ENCODE measurements around the gene EDN3. TPM values are rescaled to one million over a fixed set of nuclear protein-coding genes. Genes with fewer than 3 reads are reported as not detected.

EDN3 gene
- polyA plus RNA-seq, 2 donors = 10.9 to 23.6 TPM

DNA sequence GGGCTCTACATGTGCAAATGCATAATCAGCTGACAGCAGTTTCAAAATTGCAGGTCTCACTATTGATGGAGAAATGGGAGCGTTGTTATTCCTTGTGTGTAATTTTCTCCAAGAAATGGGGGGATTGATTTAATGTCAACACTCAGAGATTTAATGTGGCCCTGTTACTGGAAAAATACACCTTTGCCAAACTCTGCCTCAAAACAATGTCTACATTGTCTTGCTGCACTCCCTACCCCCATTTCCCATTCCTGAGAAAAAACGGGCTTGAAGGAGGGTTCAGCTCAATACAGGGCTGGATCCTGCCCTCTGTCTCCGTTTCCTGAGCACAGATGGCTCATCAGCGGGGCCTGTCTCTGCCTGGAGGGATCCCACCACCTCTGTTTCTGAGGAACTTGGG is 18.4 kb downstream of the EDN3 start:
- Histone ChIP-seq H3K27ac (ENCODE audit: low read depth in 2 of 2, low read length in 1 of 2) (no peak overlapping the region), H3K9me3 (ENCODE audit: control insufficient read depth in 2 of 2, insufficient read depth in 1 of 2, low read depth in 1 of 2, low read length in 1 of 2) (no peaks in the 10 kb centered on the region), H3K27me3 (ENCODE audit: control insufficient read depth in 1 of 2, insufficient read depth in 2 of 2, low read length in 2 of 2) (no peaks in the 10 kb centered on the region), H3K36me3 (ENCODE audit: control insufficient read depth in 2 of 2, insufficient read depth in 2 of 2, low read length in 1 of 2) (peaks cover 0 to 4% of the 10 kb centered on the region in 2 donors), H3K4me3 (ENCODE audit: low read depth in 1 of 2, low read length in 2 of 2) (no peak overlapping the region), H3K4me1 (ENCODE audit: control insufficient read depth in 2 of 2, insufficient read depth in 2 of 2, low read length in 1 of 2) (peaks cover 0 to 11% of the 10 kb centered on the region in 2 donors)
- 72 to 76% methylated on average over 4 of the region's 4 CpGs for WGBS, 2 donors

DNA sequence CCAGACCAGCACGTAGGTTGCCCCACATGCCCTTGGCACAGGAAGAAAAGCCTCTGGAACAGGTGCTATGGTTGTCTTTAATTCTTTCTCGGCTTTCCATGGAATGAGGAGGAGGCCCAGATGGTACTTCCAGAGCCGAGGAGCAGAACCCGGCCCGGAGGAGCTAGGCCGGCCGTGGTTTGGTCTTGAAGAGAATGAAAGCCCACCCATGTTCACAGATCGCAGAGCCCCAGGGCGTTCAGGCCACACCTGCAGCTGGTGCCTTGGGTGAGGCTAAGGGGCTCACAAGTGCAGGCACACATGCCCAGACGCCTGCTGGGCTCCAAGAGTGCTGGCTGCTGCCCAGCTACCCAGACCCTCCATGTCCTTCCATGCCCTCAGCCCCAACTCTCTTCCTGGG is 20.0 kb downstream of the EDN3 start:
- Histone ChIP-seq H3K9me3 (ENCODE audit: control insufficient read depth in 2 of 2, insufficient read depth in 1 of 2, low read depth in 1 of 2, low read length in 1 of 2) (no peaks in the 10 kb centered on the region), H3K27me3 (ENCODE audit: control insufficient read depth in 1 of 2, insufficient read depth in 2 of 2, low read length in 2 of 2) (no peaks in the 10 kb centered on the region), H3K4me1 (ENCODE audit: control insufficient read depth in 2 of 2, insufficient read depth in 2 of 2, low read length in 1 of 2) (no peaks in the 10 kb centered on the region), H3K4me3 (ENCODE audit: low read depth in 1 of 2, low read length in 2 of 2) (no peak overlapping the region), H3K27ac (ENCODE audit: low read depth in 2 of 2, low read length in 1 of 2) (no peak overlapping the region), H3K36me3 (ENCODE audit: control insufficient read depth in 2 of 2, insufficient read depth in 2 of 2, low read length in 1 of 2) (peaks cover 0 to 4% of the 10 kb centered on the region in 2 donors)
- 90 to 91% methylated on average over 10 of the region's 10 CpGs for WGBS, 2 donors

DNA sequence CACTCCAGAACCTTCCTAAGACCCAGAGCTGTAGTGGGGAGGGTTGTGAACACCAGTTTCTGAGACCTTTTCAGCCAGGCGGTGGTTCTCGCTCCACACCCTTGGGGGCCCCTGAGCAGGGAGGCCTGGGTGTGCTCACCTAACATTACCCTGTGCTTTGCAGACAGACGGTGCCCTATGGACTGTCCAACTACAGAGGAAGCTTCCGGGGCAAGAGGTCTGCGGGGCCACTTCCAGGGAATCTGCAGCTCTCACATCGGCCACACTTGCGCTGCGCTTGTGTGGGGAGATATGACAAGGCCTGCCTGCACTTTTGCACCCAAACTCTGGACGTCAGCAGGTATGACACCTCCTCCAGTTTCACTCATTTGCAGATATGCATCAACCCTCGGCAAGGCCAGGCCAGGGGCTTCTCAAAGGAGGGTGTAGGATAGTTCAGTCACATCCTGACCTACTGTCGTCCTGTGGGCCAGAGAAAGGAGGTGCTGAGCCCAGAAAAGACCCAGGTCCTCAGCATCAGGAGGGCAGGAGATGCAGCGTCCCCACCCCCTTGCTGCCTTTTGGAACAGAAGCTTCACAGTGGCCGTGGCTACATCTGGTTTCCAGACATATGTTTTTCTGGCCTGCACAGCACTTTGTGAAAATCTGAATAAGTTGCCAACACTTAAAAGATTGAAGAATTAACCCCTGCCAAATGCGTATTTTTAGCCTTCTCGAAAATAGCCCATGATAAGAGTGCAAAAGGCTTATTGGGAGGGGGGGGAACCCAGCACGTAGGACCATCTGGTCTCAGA is 20.6 kb downstream of the EDN3 start:
- Histone ChIP-seq H3K27me3 (ENCODE audit: control insufficient read depth in 1 of 2, insufficient read depth in 2 of 2, low read length in 2 of 2) (no peaks in the 10 kb centered on the region), H3K4me3 (ENCODE audit: low read depth in 1 of 2, low read length in 2 of 2) (no peak overlapping the region), H3K27ac (ENCODE audit: low read depth in 2 of 2, low read length in 1 of 2) (no peak overlapping the region), H3K4me1 (ENCODE audit: control insufficient read depth in 2 of 2, insufficient read depth in 2 of 2, low read length in 1 of 2) (no peaks in the 10 kb centered on the region), H3K36me3 (ENCODE audit: control insufficient read depth in 2 of 2, insufficient read depth in 2 of 2, low read length in 1 of 2) (peaks cover 0 to 4% of the 10 kb centered on the region in 2 donors), H3K9me3 (ENCODE audit: control insufficient read depth in 2 of 2, insufficient read depth in 1 of 2, low read depth in 1 of 2, low read length in 1 of 2) (no peaks in the 10 kb centered on the region)
- WGBS, 2 donors = 86 to 88% methylated on average over 16 of the region's 16 CpGs

DNA sequence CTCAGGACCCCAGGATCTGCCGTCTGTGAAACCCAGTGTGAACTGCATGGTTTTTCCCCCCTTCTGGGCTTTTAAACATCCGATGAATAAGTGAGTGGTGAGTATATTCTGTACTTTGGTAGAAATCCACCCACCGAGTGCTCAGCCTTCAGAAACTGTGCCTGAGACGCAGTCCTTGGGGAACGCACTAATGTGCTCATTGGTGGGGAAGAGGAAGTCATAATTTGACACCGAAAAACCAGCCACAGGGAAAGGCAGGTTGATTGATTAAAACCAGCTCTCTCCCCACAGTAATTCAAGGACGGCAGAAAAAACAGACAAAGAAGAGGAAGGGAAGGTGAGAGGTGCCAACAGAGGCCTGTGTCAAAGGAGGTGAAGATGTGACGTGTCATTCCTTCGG is 21.7 kb downstream of the EDN3 start:
- H3K4me3 ChIP-seq (ENCODE audit: low read depth in 1 of 2, low read length in 2 of 2) = no peak overlapping the region
- 70 to 76% methylated on average over 9 of the region's 9 CpGs for WGBS, 2 donors
- H3K27ac ChIP-seq (ENCODE audit: low read depth in 2 of 2, low read length in 1 of 2) = no peak overlapping the region
- H3K36me3 ChIP-seq (ENCODE audit: control insufficient read depth in 2 of 2, insufficient read depth in 2 of 2, low read length in 1 of 2) = peaks cover 0 to 4% of the 10 kb centered on the region in 2 donors
- H3K9me3 ChIP-seq (ENCODE audit: control insufficient read depth in 2 of 2, insufficient read depth in 1 of 2, low read depth in 1 of 2, low read length in 1 of 2) = no peaks in the 10 kb centered on the region
- no peaks in the 10 kb centered on the region for H3K4me1 ChIP-seq (ENCODE audit: control insufficient read depth in 2 of 2, insufficient read depth in 2 of 2, low read length in 1 of 2)
- no peaks in the 10 kb centered on the region for H3K27me3 ChIP-seq (ENCODE audit: control insufficient read depth in 1 of 2, insufficient read depth in 2 of 2, low read length in 2 of 2)

DNA sequence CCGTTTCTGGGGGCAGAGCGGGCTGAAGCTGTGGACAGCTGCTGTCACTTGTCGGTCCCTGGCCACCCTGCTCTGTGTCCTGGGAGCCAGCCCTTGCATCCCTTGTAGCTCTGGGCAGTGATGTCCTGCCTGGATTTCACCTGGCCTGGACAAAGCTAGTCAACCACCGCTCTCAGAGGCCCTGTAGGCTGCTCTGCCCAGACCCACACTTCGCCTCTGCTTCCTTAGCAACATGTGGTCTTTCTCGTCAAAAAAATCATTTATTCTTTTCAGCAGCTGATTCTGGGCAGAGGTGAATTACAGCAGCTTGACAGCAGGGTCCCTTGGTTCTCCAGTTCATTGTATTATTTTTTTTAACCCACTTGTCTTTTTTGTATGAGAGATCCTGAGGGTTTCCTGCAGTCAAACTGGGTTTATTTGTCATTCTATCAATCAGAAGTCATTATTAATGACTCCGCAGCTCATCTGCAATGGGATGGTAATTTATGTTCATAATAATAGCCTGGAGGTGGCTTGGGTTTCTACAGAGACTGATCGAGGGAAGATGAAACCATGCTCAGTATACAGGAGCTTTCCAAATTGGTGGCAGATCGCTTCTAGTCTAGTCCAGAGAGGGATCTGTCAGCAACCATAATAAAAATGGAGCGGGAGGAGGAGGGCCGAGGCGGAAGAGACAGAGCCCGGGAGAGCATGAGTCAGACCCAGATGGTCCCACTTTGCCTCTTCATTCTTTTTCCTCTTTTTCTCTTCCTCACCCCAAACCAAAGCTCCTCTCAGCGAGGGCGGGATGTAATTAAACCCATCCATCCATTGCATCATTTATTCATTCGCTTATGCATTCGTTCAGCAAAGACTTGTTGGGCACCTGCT is 22.4 kb downstream of the EDN3 start:
- no peak overlapping the region for H3K27ac ChIP-seq (ENCODE audit: low read depth in 2 of 2, low read length in 1 of 2)
- H3K4me3 ChIP-seq (ENCODE audit: low read depth in 1 of 2, low read length in 2 of 2) = no peak overlapping the region
- H3K36me3 ChIP-seq (ENCODE audit: control insufficient read depth in 2 of 2, insufficient read depth in 2 of 2, low read length in 1 of 2) = peaks cover 0 to 4% of the 10 kb centered on the region in 2 donors
- H3K27me3 ChIP-seq (ENCODE audit: control insufficient read depth in 1 of 2, insufficient read depth in 2 of 2, low read length in 2 of 2) = no peaks in the 10 kb centered on the region
- no peaks in the 10 kb centered on the region for H3K4me1 ChIP-seq (ENCODE audit: control insufficient read depth in 2 of 2, insufficient read depth in 2 of 2, low read length in 1 of 2)
- WGBS, 2 donors = 89% methylated on average over 17 of the region's 17 CpGs
- no peaks in the 10 kb centered on the region for H3K9me3 ChIP-seq (ENCODE audit: control insufficient read depth in 2 of 2, insufficient read depth in 1 of 2, low read depth in 1 of 2, low read length in 1 of 2)

DNA sequence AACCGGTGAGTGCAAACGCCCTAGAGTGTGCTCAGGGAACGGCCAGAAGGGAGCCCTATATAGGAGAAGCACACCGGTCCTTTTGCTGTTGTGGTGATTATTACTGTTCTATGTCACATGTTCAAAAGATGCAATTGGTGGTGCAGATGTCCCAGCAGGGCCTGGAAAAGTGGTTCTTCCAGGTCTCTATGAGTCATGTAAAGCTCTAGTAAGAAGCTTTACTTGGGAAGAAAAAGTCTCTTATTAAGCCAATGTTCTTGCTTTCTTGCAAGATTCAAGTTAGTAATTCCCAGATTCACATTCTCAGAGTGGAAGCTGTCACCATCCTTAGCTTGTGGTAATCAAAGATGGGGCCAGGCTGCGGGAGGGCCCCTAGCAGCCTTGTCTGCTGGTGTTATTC is 23.3 kb downstream of the EDN3 start:
- WGBS, 2 donors = 89% methylated on average over 5 of the region's 5 CpGs
- Histone ChIP-seq H3K27ac (ENCODE audit: low read depth in 2 of 2, low read length in 1 of 2) (no peak overlapping the region), H3K4me1 (ENCODE audit: control insufficient read depth in 2 of 2, insufficient read depth in 2 of 2, low read length in 1 of 2) (no peaks in the 10 kb centered on the region)

DNA sequence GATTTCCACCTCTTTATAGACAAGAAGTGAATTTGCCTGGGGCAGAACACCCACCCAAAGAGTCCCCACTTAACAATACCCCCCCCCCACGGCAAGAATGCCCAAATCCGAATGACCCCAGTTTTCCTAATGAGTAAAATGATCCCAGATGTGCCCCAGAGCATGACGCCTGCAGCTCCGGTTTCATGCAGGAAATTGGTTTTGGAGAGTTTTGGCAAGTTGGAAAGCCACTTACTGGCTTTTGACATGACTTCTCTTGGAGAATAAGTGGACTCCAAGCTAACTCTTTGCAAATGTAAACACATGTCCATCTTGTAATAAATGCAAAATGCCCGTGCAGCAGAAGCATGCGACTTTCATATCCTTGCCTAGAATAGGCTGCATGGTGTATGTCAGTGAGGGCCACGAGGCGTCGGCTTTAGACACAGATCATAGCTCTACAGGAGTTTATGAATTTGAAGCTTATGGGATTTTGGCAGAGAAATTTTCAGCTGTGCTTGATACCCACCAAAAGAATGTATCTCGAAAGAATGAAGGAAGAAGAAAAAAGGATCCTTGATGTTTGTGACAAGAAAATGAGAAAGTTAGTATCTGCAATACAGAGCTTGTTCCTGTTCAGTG is 24.2 kb downstream of the EDN3 start:
- 67 to 70% methylated on average over 10 of the region's 10 CpGs for WGBS, 2 donors
- H3K36me3 ChIP-seq (ENCODE audit: control insufficient read depth in 2 of 2, insufficient read depth in 2 of 2, low read length in 1 of 2) = peaks cover 0 to 4% of the 10 kb centered on the region in 2 donors
- no peak overlapping the region for H3K27ac ChIP-seq (ENCODE audit: low read depth in 2 of 2, low read length in 1 of 2)
- H3K27me3 ChIP-seq (ENCODE audit: control insufficient read depth in 1 of 2, insufficient read depth in 2 of 2, low read length in 2 of 2) = no peaks in the 10 kb centered on the region
- H3K9me3 ChIP-seq (ENCODE audit: control insufficient read depth in 2 of 2, insufficient read depth in 1 of 2, low read depth in 1 of 2, low read length in 1 of 2) = no peaks in the 10 kb centered on the region
- no peak overlapping the region for H3K4me3 ChIP-seq (ENCODE audit: low read depth in 1 of 2, low read length in 2 of 2)
- no peaks in the 10 kb centered on the region for H3K4me1 ChIP-seq (ENCODE audit: control insufficient read depth in 2 of 2, insufficient read depth in 2 of 2, low read length in 1 of 2)

More for the DNA sequence above, 23.3 kb downstream of the EDN3 start:
- peaks cover 0 to 4% of the 10 kb centered on the region in 2 donors for H3K36me3 ChIP-seq (ENCODE audit: control insufficient read depth in 2 of 2, insufficient read depth in 2 of 2, low read length in 1 of 2)
- no peaks in the 10 kb centered on the region for H3K27me3 ChIP-seq (ENCODE audit: control insufficient read depth in 1 of 2, insufficient read depth in 2 of 2, low read length in 2 of 2)
- H3K9me3 ChIP-seq (ENCODE audit: control insufficient read depth in 2 of 2, insufficient read depth in 1 of 2, low read depth in 1 of 2, low read length in 1 of 2) = no peaks in the 10 kb centered on the region
- no peak overlapping the region for H3K4me3 ChIP-seq (ENCODE audit: low read depth in 1 of 2, low read length in 2 of 2)

DNA sequence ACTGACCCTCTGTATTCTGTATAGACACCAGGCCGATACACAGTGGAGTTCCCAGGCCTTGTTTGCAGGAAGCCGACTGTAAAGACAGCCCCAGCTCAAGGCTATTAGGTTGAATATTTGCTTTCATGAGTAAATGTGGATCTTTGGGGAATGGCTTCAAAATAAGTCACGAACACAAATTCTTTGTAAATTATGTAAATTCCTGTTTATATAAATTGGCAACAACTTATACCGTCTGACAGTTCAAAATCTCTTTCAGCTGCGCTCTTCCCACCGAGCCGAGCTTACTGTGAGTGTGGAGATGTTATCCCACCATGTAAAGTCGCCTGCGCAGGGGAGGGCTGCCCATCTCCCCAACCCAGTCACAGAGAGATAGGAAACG is 24.7 kb downstream of the EDN3 start:
- H3K27me3 ChIP-seq (ENCODE audit: control insufficient read depth in 1 of 2, insufficient read depth in 2 of 2, low read length in 2 of 2) = no peaks in the 10 kb centered on the region
- H3K4me3 ChIP-seq (ENCODE audit: low read depth in 1 of 2, low read length in 2 of 2) = no peak overlapping the region
- WGBS, 2 donors = 79 to 84% methylated on average over 10 of the region's 10 CpGs
- no peak overlapping the region for H3K27ac ChIP-seq (ENCODE audit: low read depth in 2 of 2, low read length in 1 of 2)
- H3K36me3 ChIP-seq (ENCODE audit: control insufficient read depth in 2 of 2, insufficient read depth in 2 of 2, low read length in 1 of 2) = peaks cover 0 to 4% of the 10 kb centered on the region in 2 donors
- H3K4me1 ChIP-seq (ENCODE audit: control insufficient read depth in 2 of 2, insufficient read depth in 2 of 2, low read length in 1 of 2) = no peaks in the 10 kb centered on the region
- no peaks in the 10 kb centered on the region for H3K9me3 ChIP-seq (ENCODE audit: control insufficient read depth in 2 of 2, insufficient read depth in 1 of 2, low read depth in 1 of 2, low read length in 1 of 2)

DNA sequence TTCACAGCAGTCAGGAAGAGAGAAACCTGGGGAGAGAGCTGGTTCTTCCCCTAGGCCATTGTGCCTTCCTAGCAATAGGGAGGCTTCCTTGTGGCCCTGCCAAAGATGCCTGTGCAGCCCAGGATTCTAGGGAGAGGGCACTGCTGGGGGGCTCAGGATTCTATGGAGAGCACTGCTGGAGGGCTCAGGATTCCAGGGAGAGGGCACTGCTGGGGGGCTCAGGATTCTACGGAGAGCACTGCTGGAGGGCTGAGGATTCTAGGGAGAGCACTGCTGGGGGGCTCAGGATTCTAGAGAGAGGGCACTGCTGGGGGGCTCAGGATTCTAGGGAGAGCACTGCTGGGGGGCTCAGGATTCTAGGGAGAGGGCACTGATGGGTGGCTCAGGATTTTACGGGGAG is 25.8 kb downstream of the EDN3 start:
- WGBS, 2 donors = 92 to 93% methylated on average over 2 of the region's 2 CpGs
- no peak overlapping the region for H3K4me3 ChIP-seq (ENCODE audit: low read depth in 1 of 2, low read length in 2 of 2)
- H3K4me1 ChIP-seq (ENCODE audit: control insufficient read depth in 2 of 2, insufficient read depth in 2 of 2, low read length in 1 of 2) = no peaks in the 10 kb centered on the region
- no peak overlapping the region for H3K27ac ChIP-seq (ENCODE audit: low read depth in 2 of 2, low read length in 1 of 2)
- no peaks in the 10 kb centered on the region for H3K27me3 ChIP-seq (ENCODE audit: control insufficient read depth in 1 of 2, insufficient read depth in 2 of 2, low read length in 2 of 2)
- no peaks in the 10 kb centered on the region for H3K9me3 ChIP-seq (ENCODE audit: control insufficient read depth in 2 of 2, insufficient read depth in 1 of 2, low read depth in 1 of 2, low read length in 1 of 2)
- no peaks in the 10 kb centered on the region for H3K36me3 ChIP-seq (ENCODE audit: control insufficient read depth in 2 of 2, insufficient read depth in 2 of 2, low read length in 1 of 2)
